IPS DF 19.7 (cell line): Measurements from ENCODE around the gene ABCC5.
A peak's percentile ranks its signal among the peaks of the same experiment; 100 is the strongest.

Experiments used
- DNase-seq: peaks from one replicate; pipeline ENCODE4 v3.0.0-alpha.2; 2013; ENCODE audit warnings: low read depth, low spot score

Gene ABCC5

DNA sequence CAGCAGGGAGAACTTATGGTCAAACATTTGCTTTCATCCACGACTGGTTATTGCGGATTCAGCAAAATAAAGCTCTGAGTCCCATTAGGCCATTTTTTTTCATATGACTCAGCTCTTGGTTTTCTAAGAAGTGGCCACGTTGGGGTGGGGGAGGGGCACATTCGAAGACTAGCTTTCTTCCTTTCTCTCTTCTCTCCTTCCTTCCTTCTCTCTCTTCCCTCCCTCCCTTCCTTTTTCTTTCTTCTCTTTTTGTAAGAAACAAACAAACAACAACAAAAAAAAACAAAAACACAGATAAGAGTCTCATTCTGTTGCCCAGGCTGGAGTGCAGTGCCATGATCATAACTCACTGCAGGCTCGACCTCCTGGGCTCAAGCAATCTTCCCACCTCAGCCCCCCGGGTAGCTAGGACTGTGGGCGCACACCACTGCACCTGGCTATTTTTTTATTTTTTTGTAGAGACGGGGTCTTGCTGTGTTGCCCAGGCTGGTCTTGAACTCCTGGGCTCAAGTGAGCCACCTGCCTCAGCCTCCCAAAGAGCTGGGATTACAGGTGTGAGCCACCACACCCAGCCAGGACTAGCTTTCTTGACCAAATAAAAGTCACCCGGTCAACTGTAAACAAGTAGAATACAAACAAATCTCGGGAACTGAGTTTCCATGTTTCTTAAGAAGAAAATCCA lies 41.6 kb downstream of the ABCC5 start:
- DNase-seq: no peak

DNA sequence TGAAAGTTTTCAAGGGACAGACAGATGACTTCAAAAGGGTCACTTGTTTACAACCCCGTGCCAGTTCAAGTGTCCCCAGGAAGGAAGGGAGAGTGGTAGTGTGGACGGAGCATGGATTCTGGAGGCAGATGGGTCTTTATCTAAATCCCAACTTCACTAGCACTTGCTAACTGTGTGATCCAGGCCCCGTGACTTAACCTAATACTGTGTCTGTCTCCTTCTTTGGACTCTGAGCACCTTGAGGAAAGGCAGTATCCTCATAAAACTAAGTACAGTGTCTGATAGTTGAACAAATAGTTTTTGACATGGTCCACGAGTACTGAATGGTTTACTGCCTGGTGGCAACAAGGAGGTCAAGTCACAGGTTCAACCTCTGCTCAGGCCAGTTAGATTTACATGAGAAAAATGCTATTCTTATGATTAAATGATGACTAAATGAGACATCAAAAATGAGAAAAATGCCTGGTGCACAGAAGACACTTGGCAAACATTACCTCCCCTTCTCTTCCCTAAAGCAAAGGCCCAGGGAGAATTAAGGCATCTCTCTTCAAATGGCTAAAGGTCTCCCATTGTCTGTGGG lies 48.9 kb downstream of the ABCC5 start:
- DNase-seq: no peak

DNA sequence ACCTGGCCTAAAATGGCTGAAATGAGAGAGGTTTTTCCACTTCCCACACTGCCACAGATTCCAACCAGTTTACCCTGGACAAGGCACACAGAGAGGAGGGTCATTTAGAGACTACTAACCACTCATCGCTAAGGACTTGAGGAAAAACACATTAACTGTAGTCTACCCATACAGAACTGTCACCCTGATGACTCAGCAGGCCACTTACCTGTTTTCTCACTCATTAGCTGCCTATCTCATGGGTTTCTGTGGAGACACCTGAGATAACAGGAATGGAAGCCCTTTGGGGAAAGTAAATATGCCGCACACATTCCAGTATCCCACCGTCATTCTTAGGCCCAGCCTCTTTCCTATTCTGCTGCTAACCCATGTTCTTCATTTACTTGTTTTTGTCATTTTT lies 50.0 kb downstream of the ABCC5 start:
- DNase-seq: no peak

DNA sequence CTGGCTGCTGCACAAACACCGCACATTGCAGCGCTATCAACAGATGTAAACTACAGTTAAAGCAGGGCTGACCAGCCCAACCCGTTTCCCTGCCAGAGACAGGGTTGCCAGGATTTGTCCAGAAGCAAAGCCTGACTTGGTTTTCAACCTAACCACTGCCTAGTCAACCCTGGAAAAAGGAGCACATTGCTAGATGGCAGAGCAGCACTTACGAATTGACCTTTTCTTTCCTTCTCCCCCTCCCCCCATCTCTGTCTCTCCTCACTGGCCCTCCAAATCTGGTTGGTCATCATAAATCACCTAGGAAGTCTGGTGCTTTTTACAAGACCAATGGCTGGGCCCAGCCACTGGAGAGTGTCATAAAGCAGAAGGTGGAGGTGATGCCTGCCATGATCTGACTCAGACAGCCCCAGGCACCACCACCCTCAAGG lies 51.3 kb downstream of the ABCC5 start:
- no peak for DNase-seq

DNA sequence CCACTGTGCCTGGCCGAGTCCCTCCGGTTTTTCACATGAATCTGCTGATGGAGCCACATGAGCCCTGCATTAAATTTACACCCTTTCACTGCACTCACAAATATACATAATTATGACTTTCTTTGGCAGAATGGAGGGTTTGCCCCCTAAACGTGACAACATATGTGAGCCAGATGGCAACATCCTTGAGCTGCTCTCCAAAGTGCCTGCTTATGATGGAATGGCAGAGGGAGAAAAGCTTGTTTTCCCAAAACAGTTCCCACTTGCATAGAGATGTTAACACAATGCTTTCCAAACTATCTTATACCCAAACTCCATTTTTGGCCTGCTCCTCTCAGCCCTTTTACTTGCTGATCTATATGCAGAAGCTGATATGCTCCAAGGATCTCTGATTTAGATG lies 54.9 kb downstream of the ABCC5 start:
- no peak for DNase-seq

DNA sequence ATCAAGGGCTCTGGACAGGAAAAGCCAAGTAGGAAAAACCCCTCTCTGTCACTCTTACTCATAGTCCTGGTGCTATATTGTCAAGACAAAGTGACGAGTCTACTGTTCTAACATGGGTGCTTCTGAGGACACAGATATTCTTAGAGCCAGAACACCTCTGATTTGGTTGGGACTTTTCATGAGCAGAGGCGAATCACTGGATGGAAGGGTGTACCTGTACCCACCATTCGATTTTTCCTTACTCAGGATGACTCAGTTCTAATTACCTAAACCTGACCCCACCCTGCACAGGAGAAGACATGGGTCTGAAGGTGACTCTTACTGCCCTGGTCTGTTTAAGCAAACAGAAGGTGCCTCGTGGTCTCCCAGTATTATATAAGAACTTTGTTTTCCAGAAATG lies 58.5 kb downstream of the ABCC5 start:
- no peak for DNase-seq

DNA sequence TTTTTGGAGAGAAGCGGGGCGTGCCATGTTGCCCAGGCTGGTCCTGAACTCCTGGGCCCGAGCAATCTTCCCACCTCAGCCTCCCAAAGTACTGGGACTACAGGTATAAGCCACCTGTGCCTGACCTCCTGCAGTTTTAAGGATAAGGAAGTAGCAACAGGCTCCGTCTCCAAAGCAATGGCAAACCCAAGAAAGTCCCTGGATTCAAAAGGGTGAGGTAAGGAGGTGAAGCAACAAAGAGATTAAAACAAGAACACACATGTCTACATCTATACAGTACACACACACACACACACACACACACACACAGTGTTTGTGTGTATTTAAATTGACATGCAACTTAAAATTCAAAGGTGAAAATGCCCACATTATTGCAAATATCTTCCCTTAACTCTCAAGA lies 58.9 kb downstream of the ABCC5 start:
- no peak for DNase-seq

DNA sequence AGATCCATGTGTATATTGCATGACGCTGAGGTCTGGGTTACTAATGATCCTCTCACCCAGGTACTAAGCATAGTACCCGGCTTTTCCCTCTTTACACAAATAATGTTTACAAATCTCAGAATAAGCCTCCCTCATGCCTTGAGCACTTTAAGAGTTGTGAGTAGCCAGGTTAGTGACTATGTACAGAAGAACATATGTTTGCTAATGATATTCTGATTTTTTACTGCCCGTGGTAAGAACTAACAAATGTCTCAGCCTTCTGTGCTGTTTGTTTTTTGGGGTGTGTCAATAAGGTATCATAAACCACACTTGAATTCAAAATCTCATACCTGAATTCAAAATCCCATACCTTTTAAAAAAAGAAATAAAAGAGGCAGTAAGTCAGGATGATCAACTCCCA lies 59.5 kb downstream of the ABCC5 start:
- DNase-seq: no peak

DNA sequence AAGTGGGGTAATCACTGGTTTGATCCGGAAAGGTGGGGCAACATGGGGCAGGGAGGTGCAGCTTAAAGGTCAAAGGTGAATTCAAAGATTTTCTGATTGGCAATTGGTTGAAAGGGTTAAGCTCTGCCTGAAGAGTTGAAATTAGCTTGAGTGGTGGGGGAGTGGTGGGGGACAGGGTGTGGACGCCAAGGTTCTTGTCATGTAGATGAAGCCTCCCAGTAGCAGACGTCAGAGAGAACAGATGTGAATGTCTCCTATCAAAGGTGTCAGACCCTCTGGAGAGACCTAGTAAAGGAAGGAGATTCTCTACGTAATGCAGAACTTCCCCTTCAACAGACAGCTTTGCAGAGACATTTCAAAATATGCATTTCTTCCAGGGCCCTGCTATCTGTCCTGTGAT lies 62.8 kb downstream of the ABCC5 start:
- peak; percentile 52 for DNase-seq

DNA sequence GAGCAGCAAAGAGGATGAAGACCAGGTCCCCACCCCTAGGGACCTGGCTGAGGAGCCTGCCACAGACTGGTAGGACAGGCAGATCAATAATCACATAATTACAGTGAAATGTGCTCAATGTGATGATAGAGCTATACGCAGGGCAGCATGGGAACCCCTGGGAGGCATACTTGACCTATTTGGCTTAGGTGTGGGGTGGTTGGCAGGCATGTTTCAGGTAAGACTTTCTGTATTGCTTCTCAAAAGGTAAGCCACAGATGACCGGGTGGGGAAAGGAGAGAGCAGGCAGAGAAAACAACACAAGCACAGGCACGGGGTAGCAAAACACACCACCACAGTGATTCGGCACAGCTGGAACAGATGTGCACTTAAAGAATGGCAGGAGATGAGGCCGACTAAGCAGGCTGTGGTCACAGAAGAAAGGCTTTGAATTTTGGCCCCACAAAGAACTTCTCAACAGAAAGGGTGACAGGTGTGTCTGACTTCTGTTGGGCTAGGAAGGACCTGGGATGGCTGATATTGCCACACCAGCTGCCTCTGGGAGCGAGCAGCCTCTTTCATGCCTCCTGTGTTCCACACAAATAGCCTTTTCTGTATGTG lies 64.1 kb downstream of the ABCC5 start:
- DNase-seq: no peak

DNA sequence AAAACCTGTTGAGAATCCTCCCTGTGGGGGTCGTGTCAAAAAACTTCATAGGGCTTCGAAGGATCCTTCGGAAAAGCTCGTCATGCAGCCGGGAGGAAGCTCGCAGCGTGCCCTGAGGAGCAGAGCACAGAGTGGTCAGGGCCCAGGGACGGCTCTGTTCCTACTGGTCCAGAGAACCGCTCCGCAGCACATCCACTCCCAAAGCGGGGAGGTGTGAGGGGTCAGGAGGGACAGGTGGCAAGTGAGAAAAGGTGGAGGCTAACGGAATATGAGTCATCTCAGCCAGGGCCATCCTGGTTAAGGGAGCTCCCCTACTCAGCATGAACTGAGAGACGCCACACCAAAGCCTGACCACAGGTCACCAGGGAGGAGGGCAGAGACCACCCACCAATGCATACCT lies 66.2 kb downstream of the ABCC5 start:
- DNase-seq: no peak

DNA sequence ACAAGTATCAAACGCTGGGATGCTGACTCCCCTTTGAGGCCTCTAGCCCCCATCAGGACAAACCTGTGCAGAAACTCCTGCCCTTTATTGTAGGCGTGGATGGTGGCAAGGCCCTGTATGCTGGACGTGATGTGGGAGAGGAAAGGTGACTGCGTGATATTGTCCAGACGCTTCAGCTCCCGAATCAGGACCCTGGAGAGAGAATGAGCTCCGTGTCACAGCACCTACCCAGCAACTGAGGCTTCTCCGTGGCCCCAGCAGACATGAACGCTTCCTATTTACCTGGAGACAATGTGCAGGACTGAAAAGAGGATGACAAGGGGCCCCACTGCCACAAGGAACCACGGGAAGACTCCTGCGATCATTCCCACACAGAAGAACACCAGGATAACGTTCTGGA lies 68.0 kb downstream of the ABCC5 start:
- no peak for DNase-seq

DNA sequence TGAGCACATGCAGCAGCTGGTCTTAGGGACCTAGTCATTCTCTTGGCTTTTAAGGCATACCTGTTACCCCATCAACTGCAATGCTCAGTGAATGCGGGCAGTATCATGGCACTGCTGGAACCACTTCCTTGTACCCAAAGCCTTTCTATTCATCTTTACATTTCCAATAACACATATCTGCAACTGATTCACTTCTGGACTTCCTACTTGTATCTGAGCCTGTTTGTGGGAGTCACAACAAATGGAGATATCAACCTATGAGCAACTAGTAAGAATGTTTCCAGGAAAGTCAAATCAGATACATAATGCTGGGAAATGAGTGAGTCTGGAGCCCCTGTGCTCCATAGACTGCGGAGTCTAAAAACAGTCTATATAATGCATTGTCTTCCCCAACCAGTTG lies 71.6 kb downstream of the ABCC5 start:
- no peak for DNase-seq

DNA sequence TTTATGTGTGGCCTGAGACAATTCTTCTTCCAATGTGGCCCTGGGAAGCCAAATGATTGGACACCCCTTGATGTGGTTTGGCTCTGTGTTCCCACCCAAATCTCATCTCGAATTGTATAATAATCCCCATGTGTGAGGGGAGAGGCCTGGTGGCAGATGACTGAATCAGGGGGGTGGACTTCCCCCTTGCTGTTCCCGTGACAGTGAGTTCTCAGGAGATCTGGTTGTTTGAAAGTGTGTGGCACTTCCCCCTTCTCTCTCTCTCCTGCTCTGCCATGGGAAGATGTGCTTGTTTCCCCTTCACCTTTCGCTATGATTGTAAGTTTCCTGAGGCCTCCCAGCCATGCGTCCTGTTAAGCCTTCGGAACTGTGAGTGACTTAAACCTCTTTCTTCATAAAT lies 72.9 kb downstream of the ABCC5 start:
- no peak for DNase-seq

DNA sequence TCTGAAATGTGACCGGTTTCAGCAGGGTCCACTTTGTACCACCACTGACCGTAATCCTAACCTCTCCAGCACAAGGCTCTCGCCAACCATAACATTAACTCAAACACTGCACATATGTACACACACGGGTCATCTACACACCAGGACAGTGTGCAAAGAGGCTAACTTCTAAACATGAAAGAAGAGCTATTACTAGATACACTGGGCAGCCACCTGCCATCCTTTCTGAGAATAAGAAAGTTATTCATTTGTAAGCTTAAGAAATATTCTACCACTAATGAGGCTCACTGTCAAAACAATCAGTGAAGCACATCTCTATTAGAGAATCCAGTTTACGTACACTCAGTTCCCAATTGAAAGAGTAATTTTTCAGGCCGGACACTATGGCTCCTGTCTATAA lies 73.9 kb downstream of the ABCC5 start:
- no peak for DNase-seq

DNA sequence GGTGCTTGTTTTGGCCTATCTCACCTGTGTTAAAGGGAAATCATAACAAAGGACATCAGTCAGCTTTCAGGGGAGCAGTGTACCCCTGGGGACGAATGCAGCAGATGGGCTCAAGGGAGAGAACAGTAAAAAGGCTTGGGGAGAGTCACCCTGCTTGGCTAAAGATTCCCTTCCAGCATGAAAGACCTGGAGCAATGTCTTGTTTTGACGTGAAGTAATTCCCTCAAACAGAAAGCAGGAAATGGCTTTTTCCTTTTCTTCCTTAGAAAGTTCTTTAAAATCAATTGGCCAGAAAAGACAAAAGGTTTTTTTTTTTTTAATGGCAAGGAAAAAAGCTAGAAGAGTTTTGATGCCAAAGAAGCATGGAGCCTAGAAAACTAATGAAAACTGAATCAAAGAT lies 76.5 kb downstream of the ABCC5 start:
- DNase-seq: no peak

DNA sequence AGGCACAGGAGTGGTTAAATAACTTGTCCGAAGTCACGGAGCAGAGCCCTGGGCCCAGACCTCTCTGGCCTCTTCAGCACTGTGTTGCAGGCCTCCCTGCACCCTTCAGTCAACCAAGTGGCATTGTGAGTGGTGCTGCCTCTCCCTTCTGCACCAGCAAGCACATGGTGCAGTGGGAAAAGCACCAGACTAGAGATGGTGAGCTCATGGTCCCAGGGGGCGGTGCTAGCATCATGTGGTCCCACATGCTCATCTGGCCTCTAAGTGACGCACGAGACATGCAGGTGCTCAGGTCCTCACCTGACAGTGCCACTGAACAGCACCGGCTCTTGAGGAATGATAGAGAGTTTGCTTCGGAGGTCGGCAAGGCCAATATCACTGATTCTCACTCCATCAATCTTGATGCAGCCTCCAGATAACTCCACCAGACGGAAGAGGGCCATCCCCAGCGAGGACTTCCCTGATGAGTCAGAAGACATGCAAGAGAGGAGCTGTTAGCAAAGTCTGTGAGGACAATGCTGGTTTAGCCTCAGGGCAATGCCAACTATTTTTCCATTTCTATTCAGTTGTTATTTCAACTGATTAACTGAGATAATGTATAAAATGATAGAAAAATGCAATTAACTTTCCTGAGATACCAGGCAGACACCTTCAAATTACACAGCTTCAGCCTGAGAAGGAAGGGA lies 79.9 kb downstream of the ABCC5 start:
- DNase-seq: no peak

DNA sequence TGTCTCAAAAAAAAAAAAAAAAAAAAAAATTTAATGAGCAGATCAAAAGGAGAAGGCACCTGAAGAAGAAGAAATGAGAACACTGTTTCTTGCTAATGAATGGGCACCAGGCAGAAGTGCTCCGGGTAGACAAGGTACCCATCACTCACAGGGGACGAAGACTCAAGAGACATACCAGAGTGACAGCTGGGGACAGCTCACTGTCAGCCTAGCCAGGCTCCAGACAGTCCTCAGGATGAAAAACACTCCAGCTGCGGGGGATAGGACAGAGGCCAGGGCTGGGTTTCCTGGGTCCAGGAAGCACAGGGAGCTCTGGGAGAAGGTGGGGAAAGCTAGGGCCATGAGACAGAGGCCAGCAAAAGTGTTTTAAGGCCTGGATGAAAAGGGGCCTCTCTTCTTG lies 84.5 kb downstream of the ABCC5 start:
- DNase-seq: no peak

DNA sequence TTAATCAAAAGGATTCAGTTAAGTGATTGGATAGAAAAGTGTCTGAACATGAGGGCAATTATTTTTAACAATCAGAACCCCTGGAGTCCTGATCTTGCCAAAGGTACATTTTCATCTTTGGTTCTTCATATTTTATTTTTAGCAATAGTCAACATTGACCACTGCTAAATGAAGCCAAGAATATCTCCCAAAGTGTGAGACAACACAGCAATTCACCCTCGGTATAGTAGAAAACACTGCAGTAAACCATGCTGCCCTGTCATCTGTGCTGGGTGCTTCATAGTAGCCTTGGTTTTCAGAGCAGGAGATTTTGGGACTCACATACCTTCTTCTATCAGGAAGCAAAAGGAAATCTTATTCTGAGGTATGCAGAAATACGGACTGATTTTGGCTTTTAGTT lies 85.8 kb downstream of the ABCC5 start:
- no peak for DNase-seq

DNA sequence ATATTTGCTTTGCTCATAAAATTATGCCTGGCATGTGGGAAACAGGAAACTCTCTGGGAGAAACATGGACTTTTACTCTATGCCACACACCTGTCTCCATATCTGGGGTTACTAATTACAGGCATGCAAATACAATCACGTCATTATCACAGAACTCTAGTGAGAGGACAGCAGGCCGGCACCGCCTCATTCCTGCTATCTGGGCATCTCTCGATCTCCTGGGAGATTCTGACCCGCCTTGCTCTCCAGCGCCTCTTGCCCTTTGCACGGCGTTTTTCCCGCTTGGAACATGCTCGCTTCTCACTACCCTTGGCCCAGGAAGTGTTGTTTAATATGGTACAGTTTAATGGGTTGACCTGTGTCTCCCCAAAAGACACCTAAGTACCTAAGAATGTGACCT lies 87.6 kb downstream of the ABCC5 start:
- DNase-seq: no peak

DNA sequence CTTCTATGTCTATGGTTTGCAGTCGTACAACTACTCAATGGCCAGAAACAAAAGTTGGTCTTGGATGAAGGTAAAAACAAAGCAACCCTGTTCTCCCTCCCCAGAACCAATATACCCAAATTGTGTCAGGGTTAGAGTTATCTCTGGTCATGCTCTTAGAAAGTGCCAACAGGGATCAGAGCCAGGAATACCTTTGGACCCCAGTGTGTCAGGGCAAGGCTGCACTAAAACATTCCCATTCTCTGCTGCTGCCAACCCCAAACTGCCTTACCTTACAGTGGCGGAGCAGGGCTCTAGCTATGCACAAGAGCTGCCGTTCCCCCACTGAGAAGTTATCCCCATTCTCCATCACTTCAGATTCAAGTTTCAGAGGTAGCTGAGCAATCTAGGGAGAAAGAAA lies 90.6 kb downstream of the ABCC5 start:
- DNase-seq: no peak

DNA sequence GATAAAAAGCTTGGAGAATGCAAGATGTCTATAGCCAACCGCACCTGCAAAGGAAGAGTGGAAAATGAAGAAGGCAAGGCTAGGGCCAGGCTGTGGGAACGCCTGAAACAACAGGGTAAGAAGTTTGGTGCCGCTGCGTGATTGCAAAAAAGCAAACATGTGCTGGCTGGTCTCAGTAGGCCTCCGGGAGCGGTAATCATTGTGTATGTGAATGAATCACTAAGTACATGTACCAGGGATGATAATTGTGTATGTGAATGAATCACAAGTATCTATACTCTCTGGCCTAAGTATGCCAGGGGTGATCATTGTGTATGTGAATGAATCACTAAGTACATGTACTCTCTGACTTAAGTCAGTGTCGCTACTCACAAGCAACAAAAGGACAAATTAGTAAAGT lies 92.7 kb downstream of the ABCC5 start:
- DNase-seq: no peak

DNA sequence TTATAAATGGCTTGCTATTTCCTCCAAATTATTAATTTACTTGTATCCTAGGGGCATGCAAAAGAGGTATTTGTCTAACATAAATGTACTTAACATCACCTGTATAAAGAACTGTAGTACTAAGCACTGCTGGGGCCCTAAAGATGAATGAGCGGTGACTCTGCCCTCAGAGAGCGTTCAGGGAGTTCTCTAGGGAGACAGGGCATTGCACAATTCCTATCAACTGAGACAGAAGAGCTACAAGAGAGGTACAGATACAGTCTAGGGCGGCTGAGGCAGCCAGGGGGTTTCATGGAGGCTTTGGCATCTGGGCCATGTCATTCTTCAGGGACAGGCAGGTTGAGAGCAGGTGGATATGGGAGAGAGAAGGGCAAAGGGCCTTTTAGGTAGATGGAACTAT lies 93.1 kb downstream of the ABCC5 start:
- no peak for DNase-seq
